H9 (cell line): ENCODE measurements around the gene MYOM1. TPM values are rescaled to one million over a fixed set of nuclear protein-coding genes. Genes with fewer than 3 reads are reported as not detected.

ENCODE experiments used
- DNase-seq: peaks from one replicate; pipeline ENCODE4 v3.0.0-alpha.2; 2017
- H2AFZ ChIP-seq: one replicate; pipeline ENCODE4 v1.6.1; 2013; ENCODE audit warnings: mild to moderate bottlenecking, low read length, control low read depth, moderate library complexity
- H2AK5ac ChIP-seq: 2 replicates; pipeline ENCODE4 v1.6.1; 2013; ENCODE audit warnings: low read length, control low read depth, mixed read lengths; ENCODE audit not compliant: insufficient read length
- H2BK120ac ChIP-seq: one replicate; pipeline ENCODE4 v1.6.1; 2013; ENCODE audit warnings: low read depth, mild to moderate bottlenecking, low read length, control low read depth, inconsistent platforms; ENCODE audit not compliant: poor library complexity, severe bottlenecking
- H2BK12ac ChIP-seq: 2 replicates; pipeline ENCODE4 v1.6.1; 2013; ENCODE audit warnings: low read length, control low read depth, mixed read lengths, low read depth; ENCODE audit not compliant: insufficient read length
- H2BK15ac ChIP-seq: 2 replicates; pipeline ENCODE4 v1.6.1; 2013; ENCODE audit warnings: low read depth, low read length, control low read depth
- H2BK20ac ChIP-seq: one replicate; pipeline ENCODE4 v1.6.1; 2013; ENCODE audit warnings: low read depth, mild to moderate bottlenecking, low read length, control low read depth, inconsistent platforms; ENCODE audit not compliant: poor library complexity, severe bottlenecking
- H2BK5ac ChIP-seq: 2 replicates; pipeline ENCODE4 v1.6.1; 2013; ENCODE audit warnings: low read length, control low read depth, mixed read lengths; ENCODE audit not compliant: insufficient read length
- H3K14ac ChIP-seq: 2 replicates; pipeline ENCODE4 v1.6.1; 2013; ENCODE audit warnings: low read length, control low read depth; ENCODE audit not compliant: insufficient read depth
- H3K18ac ChIP-seq: 2 replicates; pipeline ENCODE4 v1.6.1; 2013; ENCODE audit warnings: low read depth, mild to moderate bottlenecking, mixed read lengths, low read length, control low read depth; ENCODE audit not compliant: insufficient read length
- H3K23ac ChIP-seq: 2 replicates; pipeline ENCODE4 v1.6.1; 2013; ENCODE audit warnings: low read length, control low read depth, mixed read lengths, low read depth; ENCODE audit not compliant: insufficient read length
- H3K23me2 ChIP-seq: 2 replicates; pipeline ENCODE4 v1.6.1; 2013; ENCODE audit warnings: low read depth, mild to moderate bottlenecking, mixed read lengths, low read length, control low read depth; ENCODE audit not compliant: insufficient read length, poor library complexity, severe bottlenecking
- H3K27ac ChIP-seq: 2 replicates; pipeline ENCODE4 v1.5.1; 2013; ENCODE audit warnings: low read length, control low read depth, mixed read lengths, low read depth; ENCODE audit not compliant: insufficient read length
- H3K27me3 ChIP-seq: 2 replicates; pipeline ENCODE4 v1.6.1; 2013; ENCODE audit warnings: low read length, control low read depth, inconsistent platforms; ENCODE audit not compliant: insufficient read depth
- H3K4ac ChIP-seq: 2 replicates; pipeline ENCODE4 v1.6.1; 2013; ENCODE audit warnings: low read depth, mild to moderate bottlenecking, control low read depth, inconsistent platforms, low read length, moderate library complexity
- H3K4me1 ChIP-seq: 2 replicates; pipeline ENCODE4 v1.6.1; 2013; ENCODE audit warnings: low read length, control low read depth, inconsistent platforms; ENCODE audit not compliant: insufficient read depth
- H3K4me2 ChIP-seq: 2 replicates; pipeline ENCODE4 v1.6.1; 2013; ENCODE audit warnings: low read length, control low read depth, mixed read lengths; ENCODE audit not compliant: insufficient read length, insufficient read depth
- H3K56ac ChIP-seq: 2 replicates; pipeline ENCODE4 v1.6.1; 2013; ENCODE audit warnings: low read depth, mild to moderate bottlenecking, mixed read lengths, low read length, control low read depth; ENCODE audit not compliant: insufficient read length
- H3K79me1 ChIP-seq: 2 replicates; pipeline ENCODE4 v1.6.1; 2013; ENCODE audit warnings: low read depth, mild to moderate bottlenecking, moderate library complexity, low read length, control low read depth, inconsistent platforms; ENCODE audit not compliant: insufficient read depth, poor library complexity, severe bottlenecking
- H3K79me2 ChIP-seq: 2 replicates; pipeline ENCODE4 v1.6.1; 2013; ENCODE audit warnings: low read length, control low read depth, inconsistent platforms; ENCODE audit not compliant: insufficient read depth
- H3K9ac ChIP-seq: 2 replicates; pipeline ENCODE4 v1.6.1; 2013; ENCODE audit warnings: low read length, control low read depth, mixed read lengths; ENCODE audit not compliant: insufficient read length; ENCODE audit errors: extremely low read depth
- H3K9me3 ChIP-seq: one replicate; pipeline ENCODE4 v1.6.1; 2013; ENCODE audit warnings: low read depth, low read length, inconsistent platforms; ENCODE audit not compliant: control insufficient read depth
- H3T11ph ChIP-seq: one replicate; pipeline ENCODE4 v1.6.1; 2013; ENCODE audit warnings: mild to moderate bottlenecking, low read length, control low read depth, inconsistent platforms
- H4K20me1 ChIP-seq: one replicate; pipeline ENCODE4 v1.6.1; 2013; ENCODE audit not compliant: control insufficient read depth, insufficient read length, insufficient read depth
- H4K5ac ChIP-seq: 2 replicates; pipeline ENCODE4 v1.6.1; 2013; ENCODE audit warnings: low read depth, mild to moderate bottlenecking, mixed read lengths, low read length, control low read depth; ENCODE audit not compliant: insufficient read length
- H4K8ac ChIP-seq: replicated peaks from 2 replicates; pipeline ENCODE4 v1.6.1; 2013; ENCODE audit warnings: low read length, control low read depth, mixed read lengths, low read depth; ENCODE audit not compliant: insufficient read length
- H4K91ac ChIP-seq: 2 replicates; pipeline ENCODE4 v1.6.1; 2013; ENCODE audit warnings: low read depth, mild to moderate bottlenecking, moderate library complexity, mixed read lengths, low read length, control low read depth; ENCODE audit not compliant: insufficient read length
- H3K27ac Mint-ChIP-seq, 3 experiments: 2 replicates in 2 of 3; 3 replicates in 1 of 3; pipeline ENCODE4 v1.8.0; 2020 to 2021; ENCODE audit warnings: mixed read lengths in 3 of 3, mild to moderate bottlenecking in 1 of 3, moderate library complexity in 1 of 3
- H3K27me3 Mint-ChIP-seq: 2 replicates; pipeline ENCODE4 v1.8.0; 2021; ENCODE audit warnings: low read depth, mild to moderate bottlenecking, moderate library complexity, mixed read lengths
- H3K36me3 Mint-ChIP-seq, 3 experiments: 2 replicates in 2 of 3; 3 replicates in 1 of 3; pipeline ENCODE4 v1.8.0; 2020 to 2021; ENCODE audit warnings: low read depth in 3 of 3, mixed read lengths in 3 of 3; ENCODE audit not compliant: insufficient read depth in 1 of 3
- H3K4me1 Mint-ChIP-seq, 2 experiments: 2 replicates each; pipeline ENCODE4 v1.8.0; 2020; ENCODE audit warnings: mixed read lengths in 2 of 2
- H3K4me3 Mint-ChIP-seq, 2 experiments: 2 replicates in 1 of 2; 3 replicates in 1 of 2; pipeline ENCODE4 v1.8.0; 2020 to 2021; ENCODE audit warnings: mild to moderate bottlenecking in 2 of 2, mixed read lengths in 2 of 2, moderate library complexity in 1 of 2
- H3K9me3 Mint-ChIP-seq, 2 experiments: 2 replicates in 1 of 2; 3 replicates in 1 of 2; pipeline ENCODE4 v1.8.0; 2020; ENCODE audit warnings: mild to moderate bottlenecking in 2 of 2, mixed read lengths in 2 of 2, moderate library complexity in 1 of 2
- WGBS: extraction: QIAGEN DNeasy Blood & Tissue Kit; methylation state at CpG from one replicate; pipeline ENCODE4 v1.1.7; 2013; ENCODE audit warnings: missing lambda C conversion rate, low lambda C conversion rate, mixed read lengths; ENCODE audit not compliant: insufficient read length; ENCODE audit errors: extremely low coverage; 5-methylcytosine and 5-hydroxymethylcytosine counted together
- total RNA-seq: library from RNA; stranded (reverse); gene quantifications from 2 replicates; pipeline ENCODE4 v1.2.1, GENCODE V29; 2021
- TF ChIP-seq, protein P1 (sequence below): fragments of 200-600 bp; sonication (generic); conservative IDR thresholded peaks from 3 replicates; pipeline ENCODE4 v1.8.0; 2021; ENCODE audit warnings: antibody characterized with exemption, mild to moderate bottlenecking

Gene MYOM1
- total RNA-seq, 1 experiment from 2014 or later = 0.17 TPM

DNA sequence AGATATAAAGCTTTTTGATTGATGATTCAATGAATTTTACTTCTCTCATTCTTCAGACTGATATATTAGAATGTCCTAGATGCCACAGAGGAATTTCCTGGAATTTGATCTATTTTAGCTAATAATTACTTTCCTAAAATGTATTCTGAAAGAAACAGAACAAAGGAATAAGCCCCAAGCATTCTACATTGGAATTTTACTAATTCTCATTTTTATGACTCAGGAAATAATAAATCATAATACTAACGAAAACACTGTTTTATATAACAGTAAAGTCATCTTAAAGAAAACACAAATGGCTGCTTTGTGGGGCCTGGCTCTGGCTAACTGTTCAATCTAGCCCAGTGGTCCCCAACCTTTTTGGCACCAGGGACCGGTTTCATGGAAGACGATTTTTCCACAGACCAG lies 138.2 kb downstream of the MYOM1 start:
- H2AFZ ChIP-seq = no peak overlapping the region
- Mint-ChIP-seq H3K27me3 (no peaks in the 10 kb centered on the region), H3K4me1 (peaks cover 16 to 21% of the 10 kb centered on the region in 2 experiments), H3K4me3 (no peak overlapping the region), H3K36me3 (no peaks in the 10 kb centered on the region), H3K27ac (no peak overlapping the region), H3K9me3 (no peaks in the 10 kb centered on the region)
- no peak overlapping the region for H3K9ac ChIP-seq
- H3K56ac ChIP-seq = no peak overlapping the region
- no peak overlapping the region for H2BK12ac ChIP-seq
- H2BK20ac ChIP-seq = no peak overlapping the region
- no peak overlapping the region for H2BK5ac ChIP-seq
- no peak overlapping the region for H2BK15ac ChIP-seq
- no peak overlapping the region for H3K18ac ChIP-seq
- H3K27me3 ChIP-seq = no peaks in the 10 kb centered on the region
- H3K27ac ChIP-seq = no peak overlapping the region
- H3K4ac ChIP-seq = no peak overlapping the region
- no peaks in the 10 kb centered on the region for H3K9me3 ChIP-seq
- no peak overlapping the region for H2AK5ac ChIP-seq
- H3K14ac ChIP-seq = no peak overlapping the region
- H3K4me2 ChIP-seq = no peak overlapping the region
- no peak for DNase-seq
- H4K8ac ChIP-seq = no peak overlapping the region
- H3T11ph ChIP-seq = no peak overlapping the region
- H4K5ac ChIP-seq = no peak overlapping the region
- no CpG with 5 or more reads among the region's 3 CpGs for WGBS
- no peaks in the 10 kb centered on the region for H4K20me1 ChIP-seq
- H3K23me2 ChIP-seq = no peaks in the 10 kb centered on the region
- no peaks in the 10 kb centered on the region for H3K79me2 ChIP-seq
- no peak overlapping the region for H4K91ac ChIP-seq
- no peak overlapping the region for H3K23ac ChIP-seq
- H3K4me1 ChIP-seq = peaks cover 5% of the 10 kb centered on the region; the same call in 1 of the 2 replicates
- no peaks in the 10 kb centered on the region for H3K79me1 ChIP-seq
- no peak overlapping the region for H2BK120ac ChIP-seq
- TF ChIP-seq, protein P1, sequence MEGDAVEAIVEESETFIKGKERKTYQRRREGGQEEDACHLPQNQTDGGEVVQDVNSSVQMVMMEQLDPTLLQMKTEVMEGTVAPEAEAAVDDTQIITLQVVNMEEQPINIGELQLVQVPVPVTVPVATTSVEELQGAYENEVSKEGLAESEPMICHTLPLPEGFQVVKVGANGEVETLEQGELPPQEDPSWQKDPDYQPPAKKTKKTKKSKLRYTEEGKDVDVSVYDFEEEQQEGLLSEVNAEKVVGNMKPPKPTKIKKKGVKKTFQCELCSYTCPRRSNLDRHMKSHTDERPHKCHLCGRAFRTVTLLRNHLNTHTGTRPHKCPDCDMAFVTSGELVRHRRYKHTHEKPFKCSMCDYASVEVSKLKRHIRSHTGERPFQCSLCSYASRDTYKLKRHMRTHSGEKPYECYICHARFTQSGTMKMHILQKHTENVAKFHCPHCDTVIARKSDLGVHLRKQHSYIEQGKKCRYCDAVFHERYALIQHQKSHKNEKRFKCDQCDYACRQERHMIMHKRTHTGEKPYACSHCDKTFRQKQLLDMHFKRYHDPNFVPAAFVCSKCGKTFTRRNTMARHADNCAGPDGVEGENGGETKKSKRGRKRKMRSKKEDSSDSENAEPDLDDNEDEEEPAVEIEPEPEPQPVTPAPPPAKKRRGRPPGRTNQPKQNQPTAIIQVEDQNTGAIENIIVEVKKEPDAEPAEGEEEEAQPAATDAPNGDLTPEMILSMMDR = no peak
